Activated T-helper 2 cell treated with anti-CD3 and anti-CD28 coated beads, Interferon-gamma antibody, Interleukin-2, Interleukin-4, amounts not matched to agents 10 μg/mL and 5 μg/mL and 100 μg/mL, durations not matched to agents 14 hours and 24 hours and 36 hours (primary cell): ENCODE measurements around the gene EHBP1L1. TPM values are rescaled to one million over a fixed set of nuclear protein-coding genes. Genes with fewer than 3 reads are reported as not detected.
A peak's percentile ranks its signal among the peaks of the same experiment; 100 is the strongest.

ENCODE experiments used
- DNase-seq: peaks from one replicate; pipeline ENCODE4 v3.0.0; 2021; ENCODE audit warnings: low spot score
- H3K27ac Mint-ChIP-seq: one replicate; pipeline ENCODE4 v1.8.0; 2021; ENCODE audit warnings: mixed read lengths
- H3K27me3 Mint-ChIP-seq: one replicate; pipeline ENCODE4 v1.8.0; 2021; ENCODE audit warnings: low read depth, mixed read lengths
- H3K36me3 Mint-ChIP-seq: one replicate; pipeline ENCODE4 v1.8.0; 2021; ENCODE audit warnings: low read depth, mixed read lengths
- H3K4me1 Mint-ChIP-seq: one replicate; pipeline ENCODE4 v1.8.0; 2021; ENCODE audit warnings: low read depth, mixed read lengths
- H3K4me3 Mint-ChIP-seq: one replicate; pipeline ENCODE4 v1.8.0; 2021; ENCODE audit warnings: low read depth, mild to moderate bottlenecking, moderate library complexity, mixed read lengths
- H3K9me3 Mint-ChIP-seq: one replicate; pipeline ENCODE4 v1.8.0; 2021; ENCODE audit warnings: mixed read lengths
- intact Hi-C: fragments of 100-400 bp; cut with micrococcal nuclease; formaldehyde crosslinking; loops from one replicate; pipeline ENCODE4 v1.15.1; 2023
- total RNA-seq: library from RNA; stranded (reverse); gene quantifications from 2 replicates; pipeline ENCODE4 v1.2.3, GENCODE V29; 2022

Gene EHBP1L1
- total RNA-seq, 1 donor from 2014 or later: 168 TPM

- DNase-seq: no peak
- intact Hi-C loops: no loop called here
- H3K27ac Mint-ChIP-seq: no peak overlapping the region
- peaks cover 75% of the 10 kb centered on the region for H3K36me3 Mint-ChIP-seq
- H3K27me3 Mint-ChIP-seq: no peaks in the 10 kb centered on the region
- H3K4me1 Mint-ChIP-seq: peaks cover 21% of the 10 kb centered on the region
- H3K4me3 Mint-ChIP-seq: no peak overlapping the region
- no peaks in the 10 kb centered on the region for H3K9me3 Mint-ChIP-seq
These were observed 31.2 kb downstream of the EHBP1L1 start for GRCh38 chr11:65606876-65607613.

GRCh38 chr11:65607614-65608426 lies 32.0 kb downstream of the EHBP1L1 start:
- H3K36me3 Mint-ChIP-seq: peaks cover 80% of the 10 kb centered on the region
- H3K4me1 Mint-ChIP-seq: peaks cover 27% of the 10 kb centered on the region
- H3K4me3 Mint-ChIP-seq: no peak overlapping the region
- no peak for DNase-seq
- no peaks in the 10 kb centered on the region for H3K9me3 Mint-ChIP-seq
- H3K27ac Mint-ChIP-seq: peak overlapping the region; percentile 26
- intact Hi-C loops: no loop called here
- H3K27me3 Mint-ChIP-seq: no peaks in the 10 kb centered on the region

- Mint-ChIP-seq H3K27me3 (no peaks in the 10 kb centered on the region), H3K4me3 (no peak overlapping the region), H3K4me1 (peaks cover 29% of the 10 kb centered on the region), H3K9me3 (no peaks in the 10 kb centered on the region), H3K27ac (peak overlapping the region; percentile 21), H3K36me3 (peaks cover 71% of the 10 kb centered on the region)
- no peak for DNase-seq
- intact Hi-C loops: no loop called here
These were observed 33.4 kb downstream of the EHBP1L1 start for GRCh38 chr11:65609229-65609628.

GRCh38 chr11:65609665-65610064 lies 33.8 kb downstream of the EHBP1L1 start:
- Mint-ChIP-seq H3K36me3 (peaks cover 67% of the 10 kb centered on the region), H3K4me3 (no peak overlapping the region), H3K9me3 (no peaks in the 10 kb centered on the region), H3K4me1 (peaks cover 29% of the 10 kb centered on the region), H3K27me3 (no peaks in the 10 kb centered on the region), H3K27ac (peak overlapping the region; percentile 21)
- intact Hi-C loops: no loop called here
- no peak for DNase-seq

GRCh38 chr11:65610404-65610803 lies 34.6 kb downstream of the EHBP1L1 start:
- peaks cover 29% of the 10 kb centered on the region for H3K4me1 Mint-ChIP-seq
- no peaks in the 10 kb centered on the region for H3K9me3 Mint-ChIP-seq
- no peaks in the 10 kb centered on the region for H3K27me3 Mint-ChIP-seq
- no peak for DNase-seq
- peak overlapping the region; percentile 42 for H3K27ac Mint-ChIP-seq
- H3K4me3 Mint-ChIP-seq: no peak overlapping the region
- H3K36me3 Mint-ChIP-seq: peaks cover 61% of the 10 kb centered on the region
- intact Hi-C loops: no loop called here

- intact Hi-C loops: no loop called here
- Mint-ChIP-seq H3K4me1 (peaks cover 29% of the 10 kb centered on the region), H3K4me3 (peak overlapping the region; percentile 92), H3K27me3 (no peaks in the 10 kb centered on the region), H3K9me3 (no peaks in the 10 kb centered on the region), H3K36me3 (peaks cover 54% of the 10 kb centered on the region), H3K27ac (peak overlapping the region; percentile 22)
- no peak for DNase-seq
These were observed 35.3 kb downstream of the EHBP1L1 start for GRCh38 chr11:65611028-65611757.

GRCh38 chr11:65611758-65612603 lies 36.1 kb downstream of the EHBP1L1 start:
- Mint-ChIP-seq H3K27ac (peak overlapping the region; percentile 79), H3K36me3 (peaks cover 54% of the 10 kb centered on the region), H3K9me3 (no peaks in the 10 kb centered on the region), H3K4me3 (peak overlapping the region; percentile 92), H3K4me1 (peaks cover 36% of the 10 kb centered on the region), H3K27me3 (no peaks in the 10 kb centered on the region)
- intact Hi-C loops: no loop called here
- DNase-seq: no peak

- no peaks in the 10 kb centered on the region for H3K9me3 Mint-ChIP-seq
- H3K27me3 Mint-ChIP-seq: no peaks in the 10 kb centered on the region
- peak overlapping the region; percentile 79 for H3K27ac Mint-ChIP-seq
- no peak for DNase-seq
- peaks cover 55% of the 10 kb centered on the region for H3K36me3 Mint-ChIP-seq
- intact Hi-C loops: no loop called here
- H3K4me3 Mint-ChIP-seq: peak overlapping the region; percentile 92
- H3K4me1 Mint-ChIP-seq: peaks cover 39% of the 10 kb centered on the region
These were observed 36.8 kb downstream of the EHBP1L1 start for GRCh38 chr11:65612691-65613090.

- Mint-ChIP-seq H3K27me3 (no peaks in the 10 kb centered on the region), H3K9me3 (no peaks in the 10 kb centered on the region), H3K4me3 (peak overlapping the region; percentile 92), H3K36me3 (peaks cover 49% of the 10 kb centered on the region), H3K4me1 (peaks cover 39% of the 10 kb centered on the region), H3K27ac (peak overlapping the region; percentile 63)
- DNase-seq: peak; percentile 21
- intact Hi-C loops: no loop called here
These were observed 37.5 kb downstream of the EHBP1L1 start for GRCh38 chr11:65613091-65613928.

GRCh38 chr11:65615229-65615949 lies 39.5 kb downstream of the EHBP1L1 start, which contains the start of gene PCNX3:
Gene PCNX3, plus strand, starts transcription at chr11:65615776. Its CDS starts 536 bp downstream, at chr11:65616312.
- Mint-ChIP-seq H3K4me1 (peaks cover 27% of the 10 kb centered on the region), H3K27ac (peak within 1 kb of the TSS; percentile 94), H3K27me3 (no peaks in the 10 kb centered on the region), H3K4me3 (peak within 1 kb of the TSS; percentile 98), H3K9me3 (no peaks in the 10 kb centered on the region), H3K36me3 (peaks cover 46% of the 10 kb centered on the region)
- intact Hi-C loops: loop anchor here (1.0 to 2.0 kb wide), 7 partner anchors 27 to 653 kb away; partner anchors contain the start of genes RAB1B, RELA and ZNRD2
- peak; percentile 100 for DNase-seq
